HG02981 (cell line): ENCODE data around the gene CENPS.

Experiments
- ATAC-seq: cut with Tn5 transposase; IDR thresholded peaks from one replicate; pipeline ENCODE4 v1.9.1; 2021; ENCODE audit warnings: mild to moderate bottlenecking, moderate library complexity; ENCODE audit not compliant: unreplicated experiment

Gene CENPS

GRCh38 chr1:10489291-10490055, 59.2 kb downstream of the CENPS start:
- ATAC-seq, result no peak

GRCh38 chr1:10490286-10490970, 60.2 kb downstream of the CENPS start:
- ATAC-seq, result no peak
